WTC11 (cell line): ENCODE measurements around the gene WWOX. TPM values are rescaled to one million over a fixed set of nuclear protein-coding genes. Genes with fewer than 3 reads are reported as not detected.

Experiments used
- ATAC-seq: fragments of 200-7000 bp; cut with Tn5 transposase; 2 replicates; pipeline ENCODE4 v1.10.0; 2021; ENCODE audit warnings: mild to moderate bottlenecking, moderate library complexity
- CTCF ChIA-PET: fragments of 300-600 bp; sonication (Branson Sonifier 250); formaldehyde crosslinking; loops from one replicate; lab custom pipeline; 2021; ENCODE audit warnings: antibody characterized with exemption; lab: Charles Lee
- POLR2A ChIA-PET: fragments of 350-600 bp; sonication (Branson Sonifier 250); formaldehyde crosslinking; loops from one replicate; lab custom pipeline; 2021; ENCODE audit warnings: antibody characterized with exemption; lab: Charles Lee
- DNase-seq: peaks from one replicate; pipeline ENCODE4 v3.0.0; 2021; ENCODE audit warnings: low spot score
- H3K27ac Mint-ChIP-seq: 2 replicates; pipeline ENCODE4 v1.8.0; 2021; ENCODE audit warnings: mixed read lengths
- H3K27me3 Mint-ChIP-seq: 2 replicates; pipeline ENCODE4 v1.8.0; 2021; ENCODE audit warnings: low read depth, mild to moderate bottlenecking, moderate library complexity, mixed read lengths
- H3K36me3 Mint-ChIP-seq: 2 replicates; pipeline ENCODE4 v1.8.0; 2021; ENCODE audit warnings: mixed read lengths
- H3K4me1 Mint-ChIP-seq: 2 replicates; pipeline ENCODE4 v1.8.0; 2022; ENCODE audit warnings: mixed read lengths
- H3K4me3 Mint-ChIP-seq: 2 replicates; pipeline ENCODE4 v1.8.0; 2021; ENCODE audit warnings: mild to moderate bottlenecking, moderate library complexity, mixed read lengths
- H3K9me3 Mint-ChIP-seq: 2 replicates; pipeline ENCODE4 v1.8.0; 2021; ENCODE audit warnings: mixed read lengths
- ATF1 ChIP-seq: sonication (generic); formaldehyde crosslinking; IDR thresholded peaks from 2 replicates; pipeline ENCODE4 v1.8.1; 2023; ENCODE audit warnings: mild to moderate bottlenecking, moderate library complexity, missing genetic modification reagents
- E2F1 ChIP-seq: sonication (generic); formaldehyde crosslinking; IDR thresholded peaks from 2 replicates; pipeline ENCODE4 v1.8.0; 2022; ENCODE audit warnings: mild to moderate bottlenecking, missing genetic modification reagents
- GRHL2 ChIP-seq: fragments of 250-450 bp; sonication (Bioruptor Pico); IDR thresholded peaks from 2 replicates; pipeline ENCODE4 v1.8.0; 2022; ENCODE audit warnings: mild to moderate bottlenecking, moderate library complexity; ENCODE audit not compliant: insufficient replicate concordance, severe bottlenecking
- HMGA2 ChIP-seq: fragments of 250-450 bp; sonication (Bioruptor Pico); IDR thresholded peaks from 2 replicates; pipeline ENCODE4 v1.4.0; 2021; ENCODE audit warnings: mild to moderate bottlenecking, moderate library complexity
- NFE2L1 ChIP-seq: sonication (generic); formaldehyde crosslinking; IDR thresholded peaks from 2 replicates; pipeline ENCODE4 v1.8.1; 2023; ENCODE audit warnings: missing genetic modification reagents
- NFYB ChIP-seq: sonication (generic); formaldehyde crosslinking; conservative IDR thresholded peaks from 2 replicates; pipeline ENCODE4 v1.8.0; 2022; ENCODE audit warnings: low read depth, missing genetic modification reagents
- NR2C2 ChIP-seq: sonication (generic); formaldehyde crosslinking; IDR thresholded peaks from 2 replicates; pipeline ENCODE4 v1.8.0; 2022; ENCODE audit warnings: mild to moderate bottlenecking, missing genetic modification reagents
- PRDM15 ChIP-seq: sonication (generic); formaldehyde crosslinking; IDR thresholded peaks from 2 replicates; pipeline ENCODE4 v1.8.0; 2022; ENCODE audit warnings: missing genetic modification reagents
- PRRX2 ChIP-seq: fragments of 250-450 bp; sonication (Bioruptor Pico); IDR thresholded peaks from 2 replicates; pipeline ENCODE4 v1.8.0; 2021; ENCODE audit warnings: mild to moderate bottlenecking
- SMAD4 ChIP-seq: sonication (generic); formaldehyde crosslinking; IDR thresholded peaks from 2 replicates; pipeline ENCODE4 v1.8.0; 2022; ENCODE audit warnings: mild to moderate bottlenecking, missing genetic modification reagents
- TCF7 ChIP-seq: sonication (generic); formaldehyde crosslinking; IDR thresholded peaks from 2 replicates; pipeline ENCODE4 v1.8.0; 2022; ENCODE audit warnings: mild to moderate bottlenecking, low read depth, missing genetic modification reagents, moderate library complexity
- ZNF423 ChIP-seq: fragments of 250-450 bp; sonication (Bioruptor Pico); IDR thresholded peaks from 2 replicates; pipeline ENCODE4 v2.1.2; 2022; ENCODE audit warnings: mild to moderate bottlenecking, moderate library complexity
- ZNF532 ChIP-seq: fragments of 250-450 bp; sonication (Bioruptor Pico); IDR thresholded peaks from 2 replicates; pipeline ENCODE4 v1.9.0; 2021; ENCODE audit warnings: mild to moderate bottlenecking, borderline replicate concordance
- total RNA-seq: library from RNA; stranded (reverse); gene quantifications from 3 replicates; pipeline ENCODE4 v1.2.3, GENCODE V29; 2021
- TF ChIP-seq, protein P1 (sequence below): sonication (generic); formaldehyde crosslinking; conservative IDR thresholded peaks from 2 replicates; pipeline ENCODE4 v1.8.1; 2023; ENCODE audit warnings: mild to moderate bottlenecking, low read depth, missing genetic modification reagents, moderate library complexity
- TF ChIP-seq, protein P2 (sequence below): sonication (generic); formaldehyde crosslinking; IDR thresholded peaks from 2 replicates; pipeline ENCODE4 v1.8.1; 2023; ENCODE audit warnings: mild to moderate bottlenecking, missing genetic modification reagents, borderline replicate concordance

The WWOX gene
- total RNA-seq, 1 experiment from 2014 or later, result 15.7 TPM

DNA sequence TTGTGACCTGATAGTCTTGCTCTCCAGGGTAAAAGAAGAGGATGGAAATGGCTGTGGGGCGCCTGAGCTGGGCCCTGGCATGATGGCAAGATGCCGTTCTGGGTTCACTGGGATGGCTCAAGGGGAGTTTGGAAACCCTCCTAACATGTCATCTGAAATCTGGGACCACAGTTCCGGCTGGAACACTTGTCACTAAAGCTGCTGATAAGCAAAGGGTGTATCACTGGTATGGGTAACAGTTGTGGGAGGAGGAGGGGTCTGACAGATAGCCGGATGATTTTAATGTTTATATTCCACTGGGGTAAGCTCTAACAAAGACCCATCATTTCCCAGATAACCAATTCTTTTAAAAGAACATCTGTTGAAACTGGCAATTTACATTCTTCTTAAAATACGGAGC lies 390.2 kb downstream of the WWOX start:
- Mint-ChIP-seq H3K27ac (no peak overlapping the region), H3K27me3 (no peaks in the 10 kb centered on the region; the same call in 1 of the 2 replicates), H3K36me3 (no peaks in the 10 kb centered on the region), H3K4me3 (no peak overlapping the region), H3K9me3 (peaks cover 4% of the 10 kb centered on the region; the same call in 1 of the 2 replicates), H3K4me1 (peaks cover 11% of the 10 kb centered on the region)
- POLR2A ChIA-PET, result no interaction called here
- DNase-seq (no peak), ATAC-seq (no peak)
- CTCF ChIA-PET, result interaction anchor here (0.9 kb wide), 1 partner anchor 11 kb away, joined by 5 read pairs; no protein-coding TSS in a partner anchor
- no peak for TF ChIP-seq PRDM15 (CRISPR knock-in tag)
- TF ChIP-seq SMAD4, result no peak
- TF ChIP-seq GRHL2, result no peak
- no peak for TF ChIP-seq NFYB (CRISPR knock-in tag)
- TF ChIP-seq, protein P1, sequence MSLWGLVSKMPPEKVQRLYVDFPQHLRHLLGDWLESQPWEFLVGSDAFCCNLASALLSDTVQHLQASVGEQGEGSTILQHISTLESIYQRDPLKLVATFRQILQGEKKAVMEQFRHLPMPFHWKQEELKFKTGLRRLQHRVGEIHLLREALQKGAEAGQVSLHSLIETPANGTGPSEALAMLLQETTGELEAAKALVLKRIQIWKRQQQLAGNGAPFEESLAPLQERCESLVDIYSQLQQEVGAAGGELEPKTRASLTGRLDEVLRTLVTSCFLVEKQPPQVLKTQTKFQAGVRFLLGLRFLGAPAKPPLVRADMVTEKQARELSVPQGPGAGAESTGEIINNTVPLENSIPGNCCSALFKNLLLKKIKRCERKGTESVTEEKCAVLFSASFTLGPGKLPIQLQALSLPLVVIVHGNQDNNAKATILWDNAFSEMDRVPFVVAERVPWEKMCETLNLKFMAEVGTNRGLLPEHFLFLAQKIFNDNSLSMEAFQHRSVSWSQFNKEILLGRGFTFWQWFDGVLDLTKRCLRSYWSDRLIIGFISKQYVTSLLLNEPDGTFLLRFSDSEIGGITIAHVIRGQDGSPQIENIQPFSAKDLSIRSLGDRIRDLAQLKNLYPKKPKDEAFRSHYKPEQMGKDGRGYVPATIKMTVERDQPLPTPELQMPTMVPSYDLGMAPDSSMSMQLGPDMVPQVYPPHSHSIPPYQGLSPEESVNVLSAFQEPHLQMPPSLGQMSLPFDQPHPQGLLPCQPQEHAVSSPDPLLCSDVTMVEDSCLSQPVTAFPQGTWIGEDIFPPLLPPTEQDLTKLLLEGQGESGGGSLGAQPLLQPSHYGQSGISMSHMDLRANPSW (CRISPR knock-in tag), result no peak
- no peak for TF ChIP-seq HMGA2 (CRISPR knock-in tag)
- TF ChIP-seq NFE2L1 (CRISPR knock-in tag), result no peak

- no peak for DNase-seq
- Mint-ChIP-seq H3K4me3 (no peak overlapping the region), H3K4me1 (peaks cover 12% of the 10 kb centered on the region), H3K27me3 (no peaks in the 10 kb centered on the region; the same call in 1 of the 2 replicates), H3K36me3 (no peaks in the 10 kb centered on the region), H3K27ac (peak overlapping the region; percentile 11; the same call in 1 of the 2 replicates), H3K9me3 (peaks cover 4% of the 10 kb centered on the region; the same call in 1 of the 2 replicates)
- CTCF ChIA-PET, result interaction anchor here (1.1 kb wide), 1 partner anchor 12 kb away, joined by 5 read pairs; no protein-coding TSS in a partner anchor
- TF ChIP-seq ZNF532, result no peak
- TF ChIP-seq, protein P2, sequence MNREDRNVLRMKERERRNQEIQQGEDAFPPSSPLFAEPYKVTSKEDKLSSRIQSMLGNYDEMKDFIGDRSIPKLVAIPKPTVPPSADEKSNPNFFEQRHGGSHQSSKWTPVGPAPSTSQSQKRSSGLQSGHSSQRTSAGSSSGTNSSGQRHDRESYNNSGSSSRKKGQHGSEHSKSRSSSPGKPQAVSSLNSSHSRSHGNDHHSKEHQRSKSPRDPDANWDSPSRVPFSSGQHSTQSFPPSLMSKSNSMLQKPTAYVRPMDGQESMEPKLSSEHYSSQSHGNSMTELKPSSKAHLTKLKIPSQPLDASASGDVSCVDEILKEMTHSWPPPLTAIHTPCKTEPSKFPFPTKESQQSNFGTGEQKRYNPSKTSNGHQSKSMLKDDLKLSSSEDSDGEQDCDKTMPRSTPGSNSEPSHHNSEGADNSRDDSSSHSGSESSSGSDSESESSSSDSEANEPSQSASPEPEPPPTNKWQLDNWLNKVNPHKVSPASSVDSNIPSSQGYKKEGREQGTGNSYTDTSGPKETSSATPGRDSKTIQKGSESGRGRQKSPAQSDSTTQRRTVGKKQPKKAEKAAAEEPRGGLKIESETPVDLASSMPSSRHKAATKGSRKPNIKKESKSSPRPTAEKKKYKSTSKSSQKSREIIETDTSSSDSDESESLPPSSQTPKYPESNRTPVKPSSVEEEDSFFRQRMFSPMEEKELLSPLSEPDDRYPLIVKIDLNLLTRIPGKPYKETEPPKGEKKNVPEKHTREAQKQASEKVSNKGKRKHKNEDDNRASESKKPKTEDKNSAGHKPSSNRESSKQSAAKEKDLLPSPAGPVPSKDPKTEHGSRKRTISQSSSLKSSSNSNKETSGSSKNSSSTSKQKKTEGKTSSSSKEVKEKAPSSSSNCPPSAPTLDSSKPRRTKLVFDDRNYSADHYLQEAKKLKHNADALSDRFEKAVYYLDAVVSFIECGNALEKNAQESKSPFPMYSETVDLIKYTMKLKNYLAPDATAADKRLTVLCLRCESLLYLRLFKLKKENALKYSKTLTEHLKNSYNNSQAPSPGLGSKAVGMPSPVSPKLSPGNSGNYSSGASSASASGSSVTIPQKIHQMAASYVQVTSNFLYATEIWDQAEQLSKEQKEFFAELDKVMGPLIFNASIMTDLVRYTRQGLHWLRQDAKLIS (CRISPR knock-in tag), result no peak
- TF ChIP-seq E2F1 (CRISPR knock-in tag), result no peak
- TF ChIP-seq ZNF423 (CRISPR knock-in tag), result no peak
- TF ChIP-seq NFYB (CRISPR knock-in tag), result no peak
- no peak for TF ChIP-seq NR2C2 (CRISPR knock-in tag)
- no peak for TF ChIP-seq TCF7
- TF ChIP-seq ATF1 (CRISPR knock-in tag), result no peak
- no peak for TF ChIP-seq PRRX2
- no peak for ATAC-seq
- POLR2A ChIA-PET, result interaction anchor here (0.7 kb wide), 1 partner anchor 11 kb away, joined by 5 read pairs; no protein-coding TSS in a partner anchor
Observed at GRCh38 chr16:78490431-78490830, 391.0 kb downstream of the WWOX start.
